Fibroblast of peridontal ligament (primary cell): ENCODE results near the gene EPB41L4A.

ENCODE experiments used
- DNase-seq: peaks from one replicate; pipeline ENCODE4 v3.0.0-alpha.2; 2010; ENCODE audit errors: extremely low read depth

The EPB41L4A gene

DNA sequence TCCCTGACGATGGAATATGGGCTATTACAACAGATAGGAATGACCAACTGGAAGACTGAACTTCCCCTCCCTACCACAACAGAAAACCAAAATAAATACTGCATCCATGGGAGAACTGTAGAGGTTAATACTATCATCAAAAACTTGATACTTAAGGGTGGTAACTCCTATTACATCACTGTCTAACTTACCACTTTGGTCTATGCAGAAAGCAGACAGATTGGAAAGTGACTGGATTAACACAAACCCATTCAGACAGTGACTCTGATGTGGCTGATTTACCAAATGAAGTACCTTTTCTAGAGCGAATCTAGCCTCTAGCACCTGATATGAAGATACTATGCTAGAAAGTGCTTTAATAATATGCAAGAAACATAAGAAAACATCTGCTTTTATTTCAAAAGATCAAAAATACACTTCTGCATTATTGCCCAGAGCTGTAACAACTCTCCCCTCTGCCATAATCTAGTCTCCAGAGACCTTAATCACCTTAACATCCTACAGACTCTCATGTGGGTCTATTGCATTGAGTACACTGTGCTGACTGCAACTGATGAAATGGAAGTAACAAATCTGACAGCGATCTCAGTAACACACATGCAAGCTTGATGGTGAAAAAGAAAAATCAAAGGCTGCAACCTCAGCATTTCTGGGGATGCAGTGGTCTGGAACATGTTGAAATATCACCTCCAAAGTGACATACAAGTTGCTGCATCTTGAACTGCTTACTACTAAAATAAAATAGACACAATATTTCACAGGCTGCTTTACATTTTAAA is 62.7 kb downstream of the EPB41L4A start:
- DNase-seq, result no peak

DNA sequence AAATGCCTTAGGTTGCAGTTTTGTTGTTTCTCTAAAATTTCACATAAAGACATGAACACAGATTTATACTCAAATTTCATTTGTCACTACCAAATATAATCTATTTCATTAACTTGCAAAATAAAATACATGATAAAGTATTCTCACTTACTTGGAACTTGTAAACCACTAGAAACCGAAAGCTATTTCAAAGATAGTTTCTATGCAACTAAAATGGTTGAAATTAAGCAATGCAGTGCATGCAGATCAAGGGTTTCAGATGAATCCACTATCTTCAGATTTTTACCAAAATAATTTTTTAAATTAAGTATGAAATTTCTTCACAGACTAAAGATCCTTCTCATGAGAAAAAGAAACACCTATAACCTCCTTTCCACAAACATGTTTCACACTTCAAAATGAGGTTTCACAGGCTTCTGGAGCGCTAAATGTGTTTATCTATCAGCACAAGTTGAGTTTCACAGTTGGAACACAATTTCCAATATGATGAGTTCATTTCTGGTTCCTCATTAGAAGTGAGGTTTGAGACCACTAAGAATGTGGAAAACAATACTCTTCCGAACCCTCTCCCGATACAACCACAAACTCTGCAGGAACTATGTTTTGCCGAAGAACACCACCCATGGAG is 63.9 kb downstream of the EPB41L4A start:
- no peak for DNase-seq

DNA sequence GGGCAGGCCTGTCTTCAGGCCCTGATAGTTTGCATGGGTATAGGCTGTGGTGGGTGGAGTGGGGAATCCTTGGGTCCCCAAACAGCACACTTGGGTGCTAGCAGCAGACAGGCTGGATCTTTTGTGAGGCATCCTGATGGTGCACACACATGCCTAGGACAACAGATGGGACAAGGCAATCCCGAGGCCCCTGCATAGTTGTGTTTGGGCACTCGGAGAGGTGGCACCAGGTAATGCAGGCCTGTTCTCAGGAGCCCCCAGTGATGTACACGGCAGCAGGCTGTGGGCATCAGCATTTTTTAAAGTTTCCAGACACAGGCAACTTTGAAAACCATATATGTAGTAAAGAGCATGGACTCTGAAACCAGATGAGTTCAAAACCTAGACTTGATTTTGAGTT is 65.4 kb downstream of the EPB41L4A start:
- no peak for DNase-seq

DNA sequence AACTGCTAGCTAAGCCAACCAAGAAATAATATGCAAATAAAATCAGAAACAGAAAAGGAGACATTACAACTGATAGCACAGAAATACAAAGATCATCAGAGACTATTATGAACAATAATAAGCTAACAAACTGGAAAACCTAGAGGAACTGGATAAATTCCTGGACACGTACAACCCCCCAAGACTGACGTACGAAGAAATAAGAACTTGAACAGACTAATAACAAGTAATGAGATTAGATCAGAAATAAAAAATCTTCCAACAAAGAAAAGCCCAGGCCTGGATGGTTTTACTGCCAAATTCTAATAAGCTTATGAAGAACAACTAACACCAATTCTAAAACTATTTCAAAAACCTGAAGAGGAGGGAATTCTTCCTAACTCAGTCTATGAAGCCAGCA is 67.9 kb downstream of the EPB41L4A start:
- DNase-seq, result no peak

DNA sequence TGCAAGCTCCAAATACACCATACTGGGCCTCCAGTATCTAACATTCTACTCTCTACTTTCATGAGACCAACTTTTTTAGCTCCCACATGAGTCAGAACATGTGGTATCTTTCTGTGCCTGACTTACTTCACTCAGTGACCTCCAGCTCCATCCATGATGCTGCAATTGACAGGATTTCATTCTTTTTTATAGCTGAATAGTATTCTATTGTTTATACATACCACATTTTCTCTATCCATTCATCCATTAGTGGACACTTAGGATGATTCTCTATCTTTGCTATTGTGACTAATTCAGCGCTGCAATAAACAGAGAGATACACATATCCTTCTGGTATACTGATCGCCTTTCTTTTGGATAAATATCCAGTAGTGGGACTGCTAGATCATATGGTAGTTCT is 68.5 kb downstream of the EPB41L4A start:
- no peak for DNase-seq

DNA sequence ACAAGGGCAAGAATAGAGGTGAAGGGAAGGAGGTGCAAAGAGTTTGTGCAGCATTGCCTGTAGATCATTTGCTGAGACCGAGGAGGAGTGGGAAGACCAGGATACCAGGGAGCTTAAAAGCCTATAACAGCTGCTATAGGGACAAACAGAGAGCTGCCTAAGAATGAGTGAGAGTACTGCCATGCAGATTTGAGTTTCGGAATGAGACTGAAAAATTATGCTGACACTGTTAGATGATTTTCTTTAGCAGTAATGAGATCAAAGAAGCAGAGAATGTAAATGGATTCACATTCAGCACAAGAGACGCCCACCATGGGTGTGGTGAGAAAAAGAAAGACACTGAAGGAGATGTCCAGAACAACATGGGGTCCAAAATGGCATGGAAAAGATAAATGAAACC is 69.7 kb downstream of the EPB41L4A start:
- no peak for DNase-seq

DNA sequence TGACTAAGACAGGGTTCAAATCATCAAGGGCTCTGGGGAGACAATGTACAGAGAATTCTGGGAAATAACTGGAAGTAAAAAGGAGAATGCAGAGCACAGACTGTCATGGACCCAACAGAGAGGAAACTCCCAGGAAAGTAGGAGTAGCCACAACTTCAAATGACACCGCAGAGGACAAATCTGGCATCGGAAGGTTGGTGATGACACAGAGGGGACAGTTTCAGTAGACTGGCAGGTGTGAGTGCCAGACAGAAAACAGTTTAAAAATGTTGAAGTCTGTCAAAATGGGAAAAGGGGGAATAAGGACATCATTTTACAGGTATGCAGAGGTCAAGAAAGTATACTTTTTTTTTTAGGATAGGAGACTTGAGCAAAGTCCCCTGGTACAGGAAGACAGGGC is 70.2 kb downstream of the EPB41L4A start:
- DNase-seq, result no peak

DNA sequence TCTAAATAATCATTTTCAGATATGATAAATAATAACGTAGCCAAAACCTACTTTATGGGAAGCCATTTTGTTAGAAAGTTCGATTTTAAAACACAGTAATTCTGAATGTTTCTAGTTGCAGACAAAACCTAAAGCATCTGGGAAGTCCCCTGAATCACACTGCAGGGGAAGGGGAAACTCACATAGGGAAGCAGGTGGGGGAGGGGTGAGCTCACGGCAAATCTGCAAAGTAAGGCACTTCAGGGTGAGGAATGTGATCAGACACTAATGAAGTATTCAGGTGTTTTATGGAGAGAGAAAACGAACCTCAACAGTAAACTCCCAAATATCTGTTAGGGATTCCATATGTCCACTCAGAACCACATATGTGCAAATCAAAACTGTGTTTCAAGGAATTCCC is 70.7 kb downstream of the EPB41L4A start:
- DNase-seq, result no peak

DNA sequence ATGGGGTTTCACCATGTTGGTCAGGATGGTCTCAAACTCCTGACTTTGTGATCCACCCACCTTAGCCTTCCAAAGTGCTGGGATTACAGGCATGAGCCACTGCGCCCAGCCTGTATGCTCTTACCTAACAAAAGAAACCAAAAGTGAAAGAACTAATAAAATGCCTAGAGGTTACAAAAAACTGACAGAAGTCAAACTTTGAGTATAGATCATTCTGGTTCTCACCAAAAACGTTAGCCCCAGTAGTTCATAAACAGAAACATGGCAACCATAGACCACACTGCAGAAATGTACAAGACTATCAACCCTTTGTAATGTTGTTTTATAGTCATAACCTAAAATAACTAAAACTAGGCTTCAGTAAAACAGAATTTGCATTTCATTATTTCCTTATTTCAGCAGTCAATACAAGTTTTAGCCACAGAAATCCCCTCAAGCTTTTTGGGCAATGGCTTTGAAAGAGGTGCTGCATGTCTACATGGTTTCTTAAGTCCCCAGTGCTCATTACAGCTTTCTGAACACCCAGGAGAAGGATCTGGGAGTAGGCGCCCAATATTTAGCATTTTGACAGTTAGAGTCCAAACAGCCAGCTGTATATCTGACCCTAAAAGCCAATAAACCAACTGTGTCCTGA is 72.5 kb downstream of the EPB41L4A start:
- no peak for DNase-seq

DNA sequence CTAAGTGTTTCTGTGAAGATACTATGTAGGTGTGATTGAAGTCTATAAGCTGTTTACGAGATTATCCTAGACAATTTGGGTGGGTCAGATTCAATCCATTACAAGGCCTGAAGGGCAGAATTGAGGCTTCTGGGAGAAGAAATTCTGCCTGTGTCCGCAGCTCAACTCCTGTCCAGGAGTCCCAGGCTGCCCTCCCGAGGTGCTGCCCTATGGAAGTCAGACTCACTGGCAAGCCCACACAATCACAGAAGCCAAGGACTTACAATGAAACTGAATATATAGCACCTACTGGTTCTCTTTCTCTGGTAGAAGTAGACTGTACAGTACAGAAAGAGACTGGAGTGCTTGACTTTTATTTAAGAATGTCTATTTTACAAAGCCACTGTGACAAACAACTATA is 74.5 kb downstream of the EPB41L4A start:
- DNase-seq, result no peak

DNA sequence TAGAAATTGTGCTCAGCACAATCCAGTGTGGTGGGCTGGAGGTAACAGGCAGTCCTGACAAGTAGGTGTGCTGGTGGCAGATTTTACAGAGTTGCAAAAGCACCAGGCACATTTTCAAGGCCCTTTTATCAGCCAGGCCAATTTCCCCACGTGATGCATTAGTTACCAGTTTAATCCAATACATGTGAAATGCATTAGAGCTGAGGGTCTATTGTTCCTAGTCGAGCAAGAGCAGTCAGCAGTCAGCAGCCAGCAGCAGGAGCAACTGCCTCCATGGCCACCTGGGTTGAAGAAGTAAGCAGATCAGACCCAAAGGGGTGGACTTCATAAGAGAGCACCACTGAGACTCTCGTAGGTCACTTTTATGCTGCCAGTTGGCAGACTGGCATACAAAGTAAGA is 76.7 kb downstream of the EPB41L4A start:
- DNase-seq, result no peak

DNA sequence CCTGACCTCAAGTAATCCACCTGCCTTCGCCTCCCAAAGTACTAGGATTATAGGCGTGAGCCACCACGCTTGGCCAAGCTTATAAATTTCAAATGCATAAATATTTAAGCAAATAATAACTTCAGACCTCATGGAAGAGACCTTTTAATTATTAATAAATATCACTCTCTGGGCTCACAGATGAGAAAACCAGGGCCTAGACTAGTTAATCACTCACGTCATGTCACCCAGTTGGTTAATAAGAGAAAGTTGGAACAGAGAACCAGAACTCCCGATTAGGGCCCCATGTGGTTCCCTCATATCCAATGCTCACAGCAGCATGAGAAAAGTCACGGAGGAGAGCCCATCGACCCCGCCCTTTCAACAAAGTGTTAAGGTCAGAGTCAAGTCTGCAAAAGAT is 79.3 kb downstream of the EPB41L4A start:
- no peak for DNase-seq

DNA sequence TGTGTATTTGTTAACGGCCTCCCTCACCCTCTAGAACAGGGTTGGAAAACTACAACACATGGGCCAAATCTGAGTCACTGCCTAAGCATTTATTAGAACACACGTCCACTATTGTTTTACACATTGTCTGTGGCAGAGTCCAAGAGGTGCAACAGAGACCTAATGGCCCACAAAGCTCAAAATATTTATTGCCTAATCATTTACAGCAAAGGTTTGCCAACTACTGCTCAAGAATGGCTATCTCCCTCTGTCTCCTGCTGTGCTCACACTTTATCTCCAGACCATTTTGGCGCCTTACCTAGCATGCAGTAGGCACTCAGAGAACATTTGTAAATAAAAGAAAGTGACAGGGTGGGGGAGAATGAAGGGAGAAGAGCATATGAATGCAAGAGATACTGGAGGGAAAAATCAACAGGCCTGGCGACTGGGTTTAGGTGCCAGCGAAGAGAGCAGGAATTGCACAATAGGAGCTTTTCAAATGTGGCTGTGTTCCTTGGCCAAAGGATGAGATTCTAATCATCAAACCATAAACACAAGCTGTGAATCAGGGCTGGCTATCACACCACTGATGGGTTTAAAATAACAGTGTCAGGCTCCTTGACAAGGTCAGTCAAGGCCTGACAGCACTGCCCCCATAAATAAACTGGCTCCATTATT is 80.3 kb downstream of the EPB41L4A start:
- DNase-seq, result no peak

DNA sequence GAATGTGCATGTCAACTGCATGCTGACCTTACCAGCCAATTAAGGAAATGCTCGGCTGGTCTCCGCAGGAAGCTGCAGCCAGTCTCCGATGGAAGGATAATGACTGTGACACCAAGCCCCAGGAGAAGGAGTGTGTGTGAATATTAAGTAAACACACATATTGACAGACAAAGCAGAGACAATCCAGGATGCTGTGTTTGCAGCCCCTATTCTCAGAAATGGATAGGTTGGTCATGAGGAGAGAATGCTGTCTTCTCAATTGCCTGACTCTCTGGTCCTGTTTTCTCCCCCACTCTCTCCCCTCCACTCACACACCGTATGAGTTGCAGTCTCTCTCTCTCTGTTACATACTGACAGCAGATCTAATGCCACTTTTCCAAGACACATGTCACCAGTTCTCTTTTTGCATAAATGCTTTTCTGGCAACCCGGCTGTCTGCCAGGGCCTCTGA is 85.7 kb downstream of the EPB41L4A start:
- no peak for DNase-seq

DNA sequence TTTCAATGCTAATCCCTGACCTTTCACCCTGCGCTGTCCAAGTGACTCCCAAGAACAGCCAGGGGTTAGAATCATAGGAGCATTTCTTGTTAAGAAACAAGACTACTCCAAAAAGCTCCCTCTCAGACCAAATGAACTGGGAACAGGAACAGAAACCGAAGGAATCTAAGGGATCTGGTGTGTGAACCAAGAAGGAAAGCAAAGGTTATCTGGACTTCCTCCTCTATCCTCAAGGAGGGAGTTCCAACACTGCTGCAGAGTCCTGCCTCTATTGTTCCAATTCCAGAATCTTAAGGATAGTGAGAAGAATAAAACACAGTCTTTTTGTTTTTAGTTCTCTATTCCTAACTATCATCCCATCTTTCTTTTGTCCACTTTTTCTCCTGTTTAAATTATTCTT is 87.2 kb downstream of the EPB41L4A start:
- DNase-seq, result no peak

DNA sequence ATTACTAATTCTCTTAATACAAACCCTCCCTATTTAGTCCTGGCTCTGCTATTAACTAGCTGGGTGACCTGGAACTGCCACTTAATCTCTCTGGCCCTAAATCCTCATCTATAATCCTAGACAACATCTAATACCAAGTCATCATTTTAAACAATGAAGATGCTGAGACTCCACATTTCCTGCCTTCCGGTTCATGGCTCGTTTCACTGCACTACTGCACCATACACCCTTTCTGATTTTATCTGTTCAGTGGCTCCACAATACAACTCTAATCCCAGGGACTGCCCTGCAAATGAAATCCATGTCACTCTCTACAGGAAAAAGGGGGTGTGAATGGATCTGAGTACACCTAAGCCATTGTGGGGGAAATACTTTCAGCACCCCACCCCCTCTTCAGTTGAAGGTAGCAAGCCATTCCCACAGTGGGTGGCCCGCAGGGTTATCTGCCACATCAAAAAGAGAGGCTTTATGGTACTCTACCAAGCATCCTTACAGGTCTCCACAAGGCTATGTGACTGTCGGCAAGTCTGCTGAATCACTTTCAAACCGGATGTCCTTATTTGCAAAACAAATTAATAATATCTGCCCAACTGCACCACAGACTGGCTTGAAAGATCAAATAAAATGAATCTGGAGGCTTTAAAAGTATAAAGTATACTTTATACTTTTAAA is 89.5 kb downstream of the EPB41L4A start:
- no peak for DNase-seq

DNA sequence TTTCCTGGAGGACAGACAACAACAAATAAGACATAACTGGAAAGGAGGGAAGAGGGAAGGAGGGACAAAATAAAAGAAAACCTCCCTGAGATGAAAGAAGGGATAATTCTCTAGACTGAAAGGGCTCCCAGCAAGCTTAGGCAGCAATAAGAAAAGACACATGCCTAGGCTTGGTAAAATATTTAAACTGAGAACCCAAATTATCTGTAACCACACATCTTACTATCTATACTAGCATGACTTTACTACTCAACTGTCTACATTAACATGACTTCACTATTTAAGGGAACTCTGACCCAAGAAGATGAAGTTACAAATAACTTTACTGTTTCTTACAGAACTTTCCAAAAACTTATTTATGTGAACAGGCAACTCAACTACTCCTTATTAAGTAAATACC is 95.9 kb downstream of the EPB41L4A start:
- no peak for DNase-seq

DNA sequence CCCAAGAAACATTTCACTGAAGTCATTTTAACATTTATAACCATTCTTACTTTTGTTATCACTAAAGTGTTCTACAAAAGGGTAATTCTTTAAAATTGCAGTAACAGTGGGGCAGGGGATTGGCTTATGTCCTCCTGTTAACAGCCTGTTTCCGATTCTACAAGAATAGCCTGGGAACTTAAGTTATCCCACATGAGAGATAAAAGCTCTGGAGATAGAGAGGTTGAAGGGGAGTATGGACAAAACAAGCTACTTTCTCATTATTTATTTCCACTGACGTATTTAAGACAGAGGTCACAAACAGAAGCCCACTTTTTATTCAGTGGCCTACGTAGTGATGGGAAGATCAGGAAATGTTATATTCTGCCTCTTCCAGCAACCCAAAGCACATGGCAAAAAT is 98.7 kb downstream of the EPB41L4A start:
- DNase-seq, result no peak

DNA sequence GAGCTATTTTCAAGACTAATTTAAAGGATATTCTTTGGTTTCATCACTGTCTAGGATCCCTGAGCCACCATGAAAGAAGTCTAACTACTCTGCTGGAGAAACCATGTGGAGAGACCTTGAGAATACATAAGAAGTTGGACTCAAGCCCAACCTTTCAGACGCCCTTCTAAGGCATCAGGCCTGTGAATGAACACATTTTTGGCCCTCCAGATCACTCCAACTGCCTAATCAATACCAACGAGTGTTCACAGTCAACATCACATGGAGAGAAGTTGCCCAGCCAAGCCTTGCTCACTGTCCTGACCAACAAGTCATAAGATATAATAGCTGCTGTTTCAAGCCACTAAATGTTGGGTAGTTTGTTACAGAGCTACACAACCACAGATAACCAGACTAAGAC is 100.7 kb downstream of the EPB41L4A start:
- DNase-seq, result no peak

DNA sequence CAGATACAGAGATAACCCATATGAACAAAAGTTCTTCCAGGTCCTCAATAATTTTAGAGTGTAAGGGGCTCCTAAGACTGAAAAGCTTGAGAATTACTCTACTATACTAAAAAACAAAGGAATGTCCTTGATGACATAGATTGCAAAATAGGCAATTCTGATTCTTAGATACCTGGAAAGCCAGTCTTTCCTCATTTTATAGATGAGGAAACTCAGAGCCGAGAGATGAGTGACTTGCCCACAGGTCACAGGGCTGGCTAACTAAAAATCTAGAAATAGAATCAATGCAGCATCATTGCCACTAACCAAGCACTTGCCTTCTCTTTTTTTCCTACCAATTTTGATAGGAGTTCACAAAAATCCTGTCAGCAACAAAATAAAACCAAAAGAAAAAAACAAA is 101.2 kb downstream of the EPB41L4A start:
- DNase-seq, result no peak

DNA sequence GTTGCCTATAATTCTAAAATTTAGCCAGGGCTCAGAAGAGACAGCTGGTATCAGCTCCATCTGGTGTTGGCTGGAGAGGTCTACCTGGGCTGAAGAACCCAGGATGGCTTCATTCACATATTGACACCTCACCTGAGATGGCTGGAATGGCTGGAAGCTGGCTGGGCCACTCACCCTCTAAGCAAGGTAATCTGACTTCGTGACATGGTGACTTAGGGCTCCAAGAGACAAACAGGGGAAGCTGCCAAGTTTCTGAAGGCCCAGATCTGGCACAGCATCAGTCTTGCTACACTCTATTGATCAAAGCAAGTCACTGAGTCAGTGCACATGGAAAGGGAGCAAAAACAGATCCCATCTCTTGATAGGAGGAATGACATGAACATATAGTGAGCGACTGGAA is 102.3 kb downstream of the EPB41L4A start:
- no peak for DNase-seq

DNA sequence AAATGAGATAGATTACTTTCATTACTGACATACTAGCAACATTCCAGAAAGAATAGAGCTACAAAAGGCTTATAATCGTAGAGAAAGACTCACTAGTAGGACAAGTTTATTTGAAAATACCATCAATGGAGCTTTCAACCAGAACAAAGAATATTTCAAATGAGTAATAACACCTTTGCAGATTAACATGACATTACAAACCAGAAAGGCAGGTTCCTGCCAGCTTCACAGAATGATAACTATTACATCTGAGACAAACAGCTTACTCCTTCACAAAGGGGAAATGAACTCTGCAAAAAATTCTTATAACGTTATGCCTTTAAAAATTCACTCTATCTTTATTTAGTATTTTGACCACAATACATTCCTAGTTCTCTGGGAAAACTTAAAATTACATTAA is 103.1 kb downstream of the EPB41L4A start:
- DNase-seq, result no peak
